Measurements from ENCODE around the gene GRB10.

Gene GRB10

GRCh38 chr7:50717181-50717580, 65.5 kb downstream of the GRB10 start:
- no peak for DNase-seq

- no peak for DNase-seq
Observed at GRCh38 chr7:50714857-50715256, 67.8 kb downstream of the GRB10 start.

- DNase-seq, result no peak
Observed at GRCh38 chr7:50713123-50713965, 69.4 kb downstream of the GRB10 start.

GRCh38 chr7:50712252-50713122, 70.2 kb downstream of the GRB10 start:
- DNase-seq, result no peak

GRCh38 chr7:50711271-50712175, 71.2 kb downstream of the GRB10 start:
- DNase-seq, result no peak

- DNase-seq, result no peak
Observed at GRCh38 chr7:50710441-50711154, 72.1 kb downstream of the GRB10 start.

GRCh38 chr7:50709151-50709550, 73.5 kb downstream of the GRB10 start:
- no peak for DNase-seq

- DNase-seq, result no peak
Observed at GRCh38 chr7:50707236-50708006, 75.3 kb downstream of the GRB10 start.

- no peak for DNase-seq
Observed at GRCh38 chr7:50706469-50706937, 76.2 kb downstream of the GRB10 start.

GRCh38 chr7:50704844-50705243, 77.9 kb downstream of the GRB10 start:
- no peak for DNase-seq

- no peak for DNase-seq
Observed at GRCh38 chr7:50703654-50704053, 79.0 kb downstream of the GRB10 start.

GRCh38 chr7:50699143-50699542, 83.6 kb downstream of the GRB10 start:
- no peak for DNase-seq

GRCh38 chr7:50697748-50698147, 84.9 kb downstream of the GRB10 start:
- DNase-seq, result no peak

GRCh38 chr7:50696810-50697582, 85.7 kb downstream of the GRB10 start:
- no peak for DNase-seq

- DNase-seq, result no peak
Observed at GRCh38 chr7:50695026-50695425, 87.7 kb downstream of the GRB10 start.

- no peak for DNase-seq
Observed at GRCh38 chr7:50693455-50694130, 89.1 kb downstream of the GRB10 start.

GRCh38 chr7:50690541-50691011, 92.1 kb downstream of the GRB10 start:
- no peak for DNase-seq

- DNase-seq, result no peak
Observed at GRCh38 chr7:50688226-50688590, 94.5 kb downstream of the GRB10 start.

GRCh38 chr7:50687575-50688225, 95.0 kb downstream of the GRB10 start:
- no peak for DNase-seq
